HTR-8/SVneo (cell line): ENCODE measurements around the gene SPINT3.
A peak's percentile ranks its signal among the peaks of the same experiment; 100 is the strongest.

ENCODE experiments used
- DNase-seq: peaks from one replicate; pipeline ENCODE4 v3.0.0; 2011; ENCODE audit warnings: low spot score, mixed read lengths; ENCODE audit not compliant: insufficient read length
- FAIRE-seq: peaks from 2 replicates; lab custom pipeline; 2011; peaks lifted over from hg19 to GRCh38; lab: Jason Lieb, UNC

The SPINT3 gene

DNA sequence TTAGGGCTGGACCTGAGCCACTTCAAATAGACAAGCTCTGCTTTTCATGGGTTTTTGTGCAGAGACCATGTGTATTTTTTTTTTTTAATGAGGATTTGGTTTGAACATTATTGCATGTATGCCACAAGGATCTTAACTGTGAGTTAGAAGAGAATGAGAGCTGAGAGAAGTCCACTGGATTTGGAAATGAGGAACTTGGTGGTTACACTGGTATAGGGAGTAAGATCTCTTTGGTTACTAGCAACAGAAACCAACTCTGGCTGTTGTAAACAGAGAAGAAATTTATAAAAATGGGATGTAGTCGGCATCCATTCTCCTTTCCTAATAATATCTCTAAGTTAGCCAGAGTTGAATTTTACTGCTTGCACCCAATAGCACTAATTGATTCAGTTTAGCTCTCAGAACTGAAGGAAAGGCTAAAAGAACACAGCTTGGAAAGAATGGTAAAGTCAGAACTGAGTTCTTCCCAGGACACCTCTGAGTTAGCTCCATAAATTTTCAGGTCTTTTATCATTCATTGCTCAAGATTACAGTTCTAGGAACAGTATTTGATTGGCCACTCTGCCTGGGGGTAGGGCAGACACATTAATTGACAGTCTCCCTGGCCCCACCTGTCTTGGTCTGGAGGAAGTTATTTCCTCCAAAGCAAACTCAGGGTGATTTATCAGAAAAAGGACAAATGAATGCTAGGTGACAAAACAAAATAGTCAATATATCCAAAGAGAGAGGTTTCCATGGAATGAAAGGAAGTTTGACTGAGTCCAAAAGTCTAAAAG, 49.7 kb downstream of the SPINT3 start:
- FAIRE-seq: peak; percentile 80
- DNase-seq: no peak

DNA sequence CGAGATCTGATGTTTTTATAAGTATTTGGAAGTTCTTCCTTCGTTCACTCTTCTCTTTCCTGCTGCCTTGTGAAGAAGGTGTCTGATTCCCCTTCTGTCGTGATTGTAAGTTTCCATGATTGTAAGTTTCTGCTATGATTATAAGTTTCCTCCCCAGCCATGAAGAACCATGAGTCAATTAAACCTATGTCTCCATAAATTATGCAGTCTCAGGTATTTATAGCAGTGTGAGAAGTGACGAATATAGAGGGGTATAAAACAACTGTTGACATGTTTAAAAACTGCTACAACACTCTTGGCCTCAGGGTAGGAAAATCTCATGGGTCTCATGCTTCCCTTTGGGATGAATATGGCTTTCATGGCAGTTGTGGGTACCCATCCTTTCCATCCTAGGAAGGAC, 51.7 kb downstream of the SPINT3 start:
- FAIRE-seq (peak; percentile 64), DNase-seq (no peak)

DNA sequence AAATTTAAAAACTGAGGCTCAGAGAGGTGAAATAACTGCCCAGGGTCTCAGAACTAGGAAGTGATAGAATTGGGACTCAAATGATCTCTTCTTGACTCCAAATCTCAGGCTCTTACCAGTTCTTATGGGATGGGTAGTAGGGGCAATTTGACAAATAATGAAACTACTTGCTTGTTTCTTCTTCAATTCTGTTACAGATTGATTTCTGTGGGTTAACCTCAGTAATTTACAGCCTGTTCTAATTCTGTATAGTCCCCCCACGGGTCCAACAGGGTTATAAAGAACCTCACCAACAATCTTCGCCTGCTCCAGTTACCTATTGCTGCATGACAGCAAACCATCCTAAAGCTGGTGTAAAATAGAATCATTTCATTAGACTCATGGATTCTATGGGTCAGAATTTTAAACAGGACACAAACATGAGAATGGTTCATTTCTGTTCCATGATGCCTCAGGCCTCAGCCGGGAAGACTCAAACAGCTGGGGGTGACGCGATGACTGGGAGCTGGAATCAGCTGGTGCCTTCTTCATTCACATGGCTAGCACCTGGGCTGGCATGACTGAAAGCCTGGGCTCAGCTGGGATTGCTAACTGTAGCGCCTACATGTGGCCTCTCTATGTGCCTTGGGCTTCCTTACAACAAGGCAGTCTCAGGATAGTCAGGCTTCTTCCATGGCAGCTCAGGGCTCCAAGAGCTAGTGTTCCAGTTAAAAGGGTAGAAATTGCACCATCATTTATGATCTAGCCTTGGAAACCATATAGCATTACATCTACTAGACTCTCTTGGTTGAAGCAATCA, 52.5 kb downstream of the SPINT3 start:
- DNase-seq: no peak
- FAIRE-seq: peak; percentile 80
